SU-DHL-6 (cell line): ENCODE data around the gene LBX2.

Experiments used
- H2AFZ ChIP-seq: fragments of 200-600 bp; sonication (generic); 2 replicates; pipeline ENCODE4 v1.6.1; 2014; ENCODE audit warnings: low read depth, mild to moderate bottlenecking, moderate library complexity, mixed read lengths, antibody characterized with exemption, low read length; ENCODE audit not compliant: severe bottlenecking
- H3F3A ChIP-seq: fragments of 200-600 bp; shearing (Covaris generic); 2 replicates; pipeline ENCODE4 v1.6.0; 2016; ENCODE audit warnings: antibody characterized with exemption, mild to moderate bottlenecking; ENCODE audit not compliant: insufficient read depth
- H3K27ac ChIP-seq: fragments of 200-600 bp; sonication (generic); 2 replicates; pipeline ENCODE4 v1.5.1; 2016; ENCODE audit warnings: low read depth, mild to moderate bottlenecking, low read length, moderate library complexity, mixed read lengths
- H3K27me3 ChIP-seq: fragments of 200-600 bp; sonication (generic), shearing (Covaris generic); 2 replicates; pipeline ENCODE4 v1.6.0; 2014; ENCODE audit warnings: mild to moderate bottlenecking, low read length
- H3K36me3 ChIP-seq: fragments of 200-600 bp; sonication (generic); 2 replicates; pipeline ENCODE4 v1.6.1; 2014; ENCODE audit warnings: mild to moderate bottlenecking, low read length, mixed read lengths
- H3K4me2 ChIP-seq: fragments of 300-600, 200-600 bp; shearing (Covaris generic), sonication (generic); 2 replicates; pipeline ENCODE4 v1.6.0; 2014; ENCODE audit warnings: low read length, low read depth, mild to moderate bottlenecking; ENCODE audit not compliant: poor library complexity, severe bottlenecking
- H3K4me3 ChIP-seq: fragments of 200-600 bp; sonication (generic); 2 replicates; pipeline ENCODE4 v1.5.1; 2014; ENCODE audit warnings: antibody characterized with exemption, low read length, mild to moderate bottlenecking, mixed read lengths; ENCODE audit not compliant: insufficient read depth, poor library complexity, severe bottlenecking
- H3K79me2 ChIP-seq: fragments of 200-600 bp; sonication (generic); 2 replicates; pipeline ENCODE4 v1.6.1; 2014; ENCODE audit warnings: mild to moderate bottlenecking, low read length, moderate library complexity; ENCODE audit not compliant: insufficient read depth
- H3K9ac ChIP-seq: fragments of 200-600 bp; sonication (generic); 2 replicates; pipeline ENCODE4 v1.7.0; 2014; ENCODE audit warnings: mild to moderate bottlenecking, low read length
- H3K9me2 ChIP-seq: fragments of 200-600 bp; sonication (generic); replicated peaks from 2 replicates; pipeline ENCODE4 v1.6.1; 2014; ENCODE audit warnings: low read length; ENCODE audit not compliant: insufficient read depth
- H3K9me3 ChIP-seq: fragments of 200-600 bp; sonication (generic); 2 replicates; pipeline ENCODE4 v1.6.1; 2014; ENCODE audit warnings: low read length, mixed read lengths; ENCODE audit not compliant: insufficient read depth
- H4K20me1 ChIP-seq: fragments of 200-600 bp; sonication (generic); 2 replicates; pipeline ENCODE4 v1.6.1; 2014; ENCODE audit warnings: low read depth, mild to moderate bottlenecking, antibody characterized with exemption, low read length, moderate library complexity, mixed read lengths
- CTCF ChIP-seq: fragments of 200-600 bp; sonication (generic); IDR thresholded peaks from one replicate; pipeline ENCODE4 v1.5.1; 2017; ENCODE audit warnings: antibody characterized with exemption, mild to moderate bottlenecking, low read length, moderate library complexity; ENCODE audit not compliant: insufficient read depth, poor library complexity, severe bottlenecking
- EZH2phosphoT487 ChIP-seq: fragments of 200-600 bp; sonication (generic), shearing (Covaris generic); conservative IDR thresholded peaks from 2 replicates; pipeline ENCODE4 v1.6.1; 2018; ENCODE audit warnings: mild to moderate bottlenecking, antibody characterized with exemption, low read length, moderate library complexity, mixed read lengths

The LBX2 gene

GRCh38 chr2:74482801-74483674 is 16.4 kb downstream of the LBX2 start, which contains the start of the genes CCDC142 and TTC31:
TSS of gene CCDC142 (minus strand) at chr2:74482998. CDS start at chr2:74482837, 161 bp downstream.
TSS of gene TTC31 (plus strand) at chr2:74483081. CDS start at chr2:74483096, 15 bp downstream.
- Histone ChIP-seq H3K36me3 (peaks cover 4% of the 10 kb centered on the region; the same call in 1 of the 2 replicates), H3K27me3 (no peaks in the 10 kb centered on the region), H2AFZ (peak within 1 kb of the TSS; percentile 84), H3K9ac (peak within 1 kb of the TSS; percentile 84), H3K9me2 (no peaks in the 10 kb centered on the region), H3K79me2 (peaks cover 26% of the 10 kb centered on the region), H3K27ac (peak within 1 kb of the TSS; percentile 80), H3F3A (no peaks in the 10 kb centered on the region), H4K20me1 (no peaks in the 10 kb centered on the region), H3K4me2 (peak within 1 kb of the TSS; percentile 89), H3K4me3 (peak within 1 kb of the TSS; percentile 96), H3K9me3 (no peaks in the 10 kb centered on the region)
- TF ChIP-seq EZH2phosphoT487 (no peak), CTCF (peak; percentile 82)

GRCh38 chr2:74481961-74482800 is 17.2 kb downstream of the LBX2 start:
- TF ChIP-seq CTCF (no peak), EZH2phosphoT487 (no peak)
- no peaks in the 10 kb centered on the region for H3K9me3 ChIP-seq
- peaks cover 4% of the 10 kb centered on the region; the same call in 1 of the 2 replicates for H3K36me3 ChIP-seq
- no peaks in the 10 kb centered on the region for H3K27me3 ChIP-seq
- no peaks in the 10 kb centered on the region for H3K9me2 ChIP-seq
- H2AFZ ChIP-seq, result peak overlapping the region; percentile 84
- H3K4me3 ChIP-seq, result peak overlapping the region; percentile 96
- peak overlapping the region; percentile 84 for H3K9ac ChIP-seq
- no peaks in the 10 kb centered on the region for H3F3A ChIP-seq
- H3K27ac ChIP-seq, result peak overlapping the region; percentile 80
- H4K20me1 ChIP-seq, result no peaks in the 10 kb centered on the region
- H3K4me2 ChIP-seq, result peak overlapping the region; percentile 89
- H3K79me2 ChIP-seq, result peaks cover 26% of the 10 kb centered on the region

GRCh38 chr2:74481431-74481830 is 18.0 kb downstream of the LBX2 start:
- H3K27ac ChIP-seq, result no peak overlapping the region
- H3K9ac ChIP-seq, result peak overlapping the region; percentile 84
- no peaks in the 10 kb centered on the region for H3K9me3 ChIP-seq
- no peak overlapping the region for H2AFZ ChIP-seq
- H3K4me2 ChIP-seq, result peak overlapping the region; percentile 89
- peaks cover 26% of the 10 kb centered on the region for H3K79me2 ChIP-seq
- H3K27me3 ChIP-seq, result no peaks in the 10 kb centered on the region
- H3K36me3 ChIP-seq, result peaks cover 4% of the 10 kb centered on the region; the same call in 1 of the 2 replicates
- H3K9me2 ChIP-seq, result no peaks in the 10 kb centered on the region
- no peaks in the 10 kb centered on the region for H3F3A ChIP-seq
- TF ChIP-seq EZH2phosphoT487 (no peak), CTCF (no peak)
- peak overlapping the region; percentile 96 for H3K4me3 ChIP-seq
- H4K20me1 ChIP-seq, result no peaks in the 10 kb centered on the region
